ENCODE data around the gene PLP1. TPM values are rescaled to one million over a fixed set of nuclear protein-coding genes. Genes with fewer than 3 reads are reported as not detected.
A peak's percentile ranks its signal among the peaks of the same experiment; 100 is the strongest.
"Not testable (repeated sequence)": the region's sequence is repeated elsewhere in the genome, so short reads cannot be mapped to it uniquely, and the experiment has no call there.

The PLP1 gene, protein sequence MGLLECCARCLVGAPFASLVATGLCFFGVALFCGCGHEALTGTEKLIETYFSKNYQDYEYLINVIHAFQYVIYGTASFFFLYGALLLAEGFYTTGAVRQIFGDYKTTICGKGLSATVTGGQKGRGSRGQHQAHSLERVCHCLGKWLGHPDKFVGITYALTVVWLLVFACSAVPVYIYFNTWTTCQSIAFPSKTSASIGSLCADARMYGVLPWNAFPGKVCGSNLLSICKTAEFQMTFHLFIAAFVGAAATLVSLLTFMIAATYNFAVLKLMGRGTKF
- total RNA-seq (2014; rRNA removed): 0.17 TPM in 1 of 2 replicates, not detected in the other
- polyA plus RNA-seq (2012): 0.10 TPM

DNA sequence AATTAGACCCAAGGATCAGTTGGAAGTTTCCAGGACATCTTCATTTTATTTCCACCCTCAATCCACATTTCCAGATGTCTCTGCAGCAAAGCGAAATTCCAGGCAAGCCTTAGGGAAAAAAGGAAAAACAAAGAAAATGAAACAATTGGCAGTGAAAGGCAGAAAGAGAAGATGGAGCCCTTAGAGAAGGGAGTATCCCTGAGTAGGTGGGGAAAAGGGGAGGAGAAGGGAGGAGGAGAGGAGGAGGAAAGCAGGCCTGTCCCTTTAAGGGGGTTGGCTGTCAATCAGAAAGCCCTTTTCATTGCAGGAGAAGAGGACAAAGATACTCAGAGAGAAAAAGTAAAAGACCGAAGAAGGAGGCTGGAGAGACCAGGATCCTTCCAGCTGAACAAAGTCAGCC is at the start of gene PLP1:
PLP1 (plus strand) TSS at position 295 of the 400 bp plus-strand sequence. CDS start 156 bp downstream, outside the sequence.
- DNase-seq (ENCODE audit: low read depth): no peak

- no peak for DNase-seq (ENCODE audit: low read depth)
Observed at GRCh38 chrX:103727115-103727514, 49.5 kb upstream of the PLP1 start.

DNA sequence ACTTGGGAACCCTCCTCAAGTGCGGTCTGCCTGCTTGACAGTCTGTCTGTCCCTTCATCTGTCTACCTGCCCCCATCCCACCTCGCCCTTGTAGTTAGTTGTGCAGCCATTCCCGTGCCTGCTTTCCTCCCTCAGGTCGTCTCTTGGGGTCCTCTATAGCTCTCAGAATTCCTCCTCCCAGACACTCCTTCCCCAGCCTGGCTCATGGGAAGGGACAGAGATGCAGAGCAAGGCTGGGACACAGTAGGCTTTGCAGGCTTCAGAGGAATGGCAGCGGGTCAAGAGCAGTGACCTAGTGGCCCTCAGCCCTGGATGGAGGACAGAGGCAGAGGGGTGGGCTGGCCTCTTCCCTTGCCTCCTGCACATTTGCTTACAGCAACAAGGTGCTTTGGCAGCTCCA is 47.6 kb upstream of the PLP1 start:
- no peak for DNase-seq (ENCODE audit: low read depth)

GRCh38 chrX:103730147-103730795 is 46.4 kb upstream of the PLP1 start:
- DNase-seq (ENCODE audit: low read depth): no peak

GRCh38 chrX:103730796-103731493 is 45.7 kb upstream of the PLP1 start:
- DNase-seq (ENCODE audit: low read depth): peak; percentile 46

DNA sequence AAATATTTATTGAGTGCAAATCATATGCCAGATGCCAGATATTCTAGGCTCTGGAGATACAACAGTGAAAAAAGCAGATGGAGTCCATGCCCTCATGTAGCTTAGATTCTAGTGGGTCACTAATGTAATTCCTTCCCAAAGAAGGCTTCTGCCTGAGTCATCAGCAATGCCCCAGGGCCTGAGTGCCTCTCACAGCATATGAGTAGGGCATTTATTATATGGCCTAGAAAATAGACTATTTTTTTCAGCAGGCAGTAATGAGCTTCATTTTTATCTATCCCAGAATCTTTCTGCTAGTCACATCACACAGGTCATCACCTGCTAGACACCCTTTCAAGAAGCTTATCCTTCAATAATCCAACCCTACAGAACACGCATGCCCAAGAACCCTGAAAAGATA is 43.6 kb upstream of the PLP1 start:
- no peak for DNase-seq (ENCODE audit: low read depth)

DNA sequence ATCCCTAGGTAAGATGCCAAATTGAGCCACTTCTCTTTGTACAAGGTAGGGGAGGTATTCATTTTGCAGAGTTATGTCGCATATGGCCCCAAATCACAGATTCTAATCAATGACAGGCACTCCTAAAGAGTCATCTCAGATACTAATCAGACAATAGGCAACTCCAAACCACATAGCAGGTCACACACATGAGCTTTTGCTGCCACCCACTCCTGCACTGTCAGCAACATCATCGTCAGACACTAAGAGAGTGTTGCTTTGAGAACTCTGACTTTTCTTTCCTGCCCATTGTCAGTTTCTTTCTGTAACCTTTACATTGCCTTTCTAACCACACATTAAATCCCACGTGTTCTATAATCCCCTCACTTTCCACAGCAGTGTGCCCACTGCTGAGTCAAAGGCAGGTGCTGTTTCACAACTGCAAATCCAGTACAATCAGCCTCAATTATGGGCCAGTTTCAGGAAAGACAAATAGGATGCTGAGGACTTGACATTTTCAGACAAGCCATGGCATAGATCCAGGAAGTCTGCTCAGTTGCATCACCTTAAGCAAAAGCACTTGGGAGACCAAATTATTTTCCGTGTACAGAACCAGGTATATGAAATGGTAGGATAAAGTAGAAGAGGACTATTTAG is 42.4 kb upstream of the PLP1 start:
- DNase-seq (ENCODE audit: low read depth): no peak

- no peak for DNase-seq (ENCODE audit: low read depth)
Observed at GRCh38 chrX:103737696-103738095, 38.9 kb upstream of the PLP1 start.

GRCh38 chrX:103739421-103739820 is 37.2 kb upstream of the PLP1 start:
- no peak for DNase-seq (ENCODE audit: low read depth)

GRCh38 chrX:103741879-103742278 is 34.8 kb upstream of the PLP1 start:
- no peak for DNase-seq (ENCODE audit: low read depth)

GRCh38 chrX:103742339-103742738 is 34.3 kb upstream of the PLP1 start:
- no peak for DNase-seq (ENCODE audit: low read depth)

DNA sequence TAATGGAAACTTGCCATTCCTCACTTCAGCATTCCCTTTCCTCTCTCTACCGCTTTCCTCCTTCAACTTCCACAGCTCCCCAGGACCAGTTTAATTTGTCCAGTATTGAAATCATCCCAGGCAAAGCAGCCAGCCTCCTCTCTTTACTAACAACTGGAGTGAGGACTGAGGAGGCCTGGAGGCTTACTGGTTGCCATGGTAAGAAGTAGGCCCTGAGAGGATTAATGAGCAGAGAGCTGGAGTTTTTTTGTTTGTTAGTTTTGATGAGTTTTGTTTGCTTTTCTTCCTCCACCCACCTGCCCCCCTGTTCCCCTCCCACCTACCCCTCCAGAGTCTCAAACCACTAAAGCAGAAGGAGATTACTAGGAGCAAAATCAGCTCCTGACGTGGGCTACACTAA is 29.5 kb upstream of the PLP1 start:
- DNase-seq (ENCODE audit: low read depth): no peak

DNA sequence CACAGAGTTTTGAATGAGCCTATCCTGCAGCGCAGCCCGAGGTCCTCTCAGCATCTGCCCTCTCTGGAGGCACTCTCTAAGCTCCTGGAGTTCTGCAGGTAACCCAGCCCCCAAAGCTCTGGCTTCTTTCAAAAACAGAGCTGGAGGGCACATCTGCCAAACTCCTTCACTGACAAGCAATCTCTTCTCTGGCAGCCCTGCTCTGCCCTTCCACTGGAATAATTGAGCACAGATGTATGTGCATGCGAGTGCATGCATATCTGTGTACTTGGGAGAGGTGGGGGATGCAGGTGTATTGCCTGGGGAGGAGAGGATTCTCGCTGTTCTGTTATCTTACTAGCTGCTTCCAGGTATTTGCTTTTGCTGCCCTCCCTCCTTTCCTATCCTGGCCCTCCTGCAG is 22.2 kb upstream of the PLP1 start:
- no peak for DNase-seq (ENCODE audit: low read depth)

DNA sequence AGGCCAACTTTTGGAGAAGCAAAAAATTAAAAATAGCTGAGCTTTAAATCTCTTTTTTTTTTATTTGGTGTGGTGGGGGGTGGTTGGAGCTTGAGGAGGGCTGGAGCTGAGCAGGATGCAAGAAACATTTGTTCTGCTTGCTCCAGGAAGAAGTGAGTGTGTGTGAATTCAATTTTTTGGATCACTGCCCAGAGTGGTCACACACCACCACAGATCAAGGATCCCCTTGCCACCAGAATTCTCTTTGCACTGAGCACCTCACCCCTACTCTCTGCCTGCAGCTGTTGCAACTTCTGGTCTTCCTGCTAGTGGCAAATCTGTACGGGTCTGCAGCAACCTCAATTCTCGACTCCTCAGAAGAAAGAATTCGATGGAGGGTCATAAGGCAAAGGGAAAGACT is 19.9 kb upstream of the PLP1 start:
- DNase-seq (ENCODE audit: low read depth): no peak

GRCh38 chrX:103758555-103758954 is 18.1 kb upstream of the PLP1 start:
- no peak for DNase-seq (ENCODE audit: low read depth)

- DNase-seq (ENCODE audit: low read depth): not testable (repeated sequence)
Observed at GRCh38 chrX:103763541-103763940, 13.1 kb upstream of the PLP1 start.

- DNase-seq (ENCODE audit: low read depth): not testable (repeated sequence)
Observed at GRCh38 chrX:103766813-103767555, 9.7 kb upstream of the PLP1 start.

DNA sequence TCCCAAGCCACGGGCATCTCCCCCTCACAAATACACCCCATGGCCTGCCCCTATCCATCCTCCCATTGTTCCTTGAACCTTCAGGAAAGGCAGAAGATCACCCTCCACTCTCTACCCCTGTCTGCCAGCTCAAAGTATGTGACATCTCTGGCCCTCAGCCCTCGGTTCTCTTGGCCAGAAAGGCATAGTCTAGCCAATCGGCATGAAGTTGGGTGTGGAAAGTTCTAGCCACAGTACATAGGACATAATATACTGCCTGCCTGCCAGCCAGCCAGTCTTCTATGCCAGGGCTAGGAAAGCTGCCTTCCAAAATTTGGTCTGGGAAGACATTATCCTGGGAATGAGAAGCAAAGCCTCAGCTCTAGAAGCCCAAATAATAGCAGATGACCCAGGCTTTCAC is 3.2 kb upstream of the PLP1 start:
- DNase-seq (ENCODE audit: low read depth): no peak

GRCh38 chrX:103774070-103774642 is 2.5 kb upstream of the PLP1 start:
- DNase-seq (ENCODE audit: low read depth): peak; percentile 12

GRCh38 chrX:103779141-103779789 is 2.6 kb downstream of the PLP1 start:
- no peak for DNase-seq (ENCODE audit: low read depth)
